Smooth muscle cell (in vitro differentiated cells): ENCODE results near the gene TRIM52. TPM values are rescaled to one million over a fixed set of nuclear protein-coding genes. Genes with fewer than 3 reads are reported as not detected.

Experiments
- DNase-seq: peaks from one replicate; lab custom pipeline; 2025; ENCODE audit not compliant: unreplicated experiment; lab: John Stamatoyannopoulos, UW
- H2AFZ ChIP-seq: fragments of 200-600 bp; sonication (generic); 2 replicates; pipeline ENCODE4 v1.6.0; 2016; ENCODE audit warnings: antibody characterized with exemption, low read depth, mild to moderate bottlenecking
- H3F3A ChIP-seq: fragments of 200-600 bp; sonication (generic); 2 replicates; pipeline ENCODE4 v1.6.0; 2017; ENCODE audit warnings: antibody characterized with exemption, low read depth
- H3K27ac ChIP-seq: fragments of 200-600 bp; sonication (generic); 2 replicates; pipeline ENCODE4 v1.5.1; 2016; ENCODE audit warnings: low read depth, mild to moderate bottlenecking
- H3K27me3 ChIP-seq: fragments of 200-600 bp; sonication (generic); 2 replicates; pipeline ENCODE4 v1.6.1; 2016; ENCODE audit warnings: low read depth, mild to moderate bottlenecking
- H3K36me3 ChIP-seq: fragments of 200-600 bp; sonication (generic); 2 replicates; pipeline ENCODE4 v1.5.1; 2016; ENCODE audit warnings: low read depth
- H3K4me1 ChIP-seq: fragments of 200-600 bp; sonication (generic); 2 replicates; pipeline ENCODE4 v1.5.1; 2016; ENCODE audit warnings: low read depth
- H3K4me2 ChIP-seq: fragments of 200-600 bp; sonication (generic); 2 replicates; pipeline ENCODE4 v1.6.0; 2016; ENCODE audit warnings: mild to moderate bottlenecking
- H3K4me3 ChIP-seq: fragments of 200-600 bp; sonication (generic); 2 replicates; pipeline ENCODE4 v1.5.1; 2016; ENCODE audit warnings: mild to moderate bottlenecking
- H3K79me2 ChIP-seq: fragments of 200-600 bp; sonication (generic); 2 replicates; pipeline ENCODE4 v1.6.0; 2016; ENCODE audit warnings: low read depth, mild to moderate bottlenecking
- H3K9ac ChIP-seq: fragments of 200-600 bp; sonication (generic); 2 replicates; pipeline ENCODE4 v1.6.0; 2016; ENCODE audit warnings: low read depth
- H3K9me3 ChIP-seq: fragments of 200-600 bp; sonication (generic); replicated peaks from 2 replicates; pipeline ENCODE4 v1.5.1; 2016; ENCODE audit warnings: low read depth
- H4K20me1 ChIP-seq: fragments of 200-600 bp; sonication (generic); 2 replicates; pipeline ENCODE4 v1.6.0; 2016; ENCODE audit warnings: low read depth
- CTCF ChIP-seq: fragments of 200-600 bp; sonication (generic); IDR thresholded peaks from 2 replicates; pipeline ENCODE4 v1.5.1; 2017; ENCODE audit warnings: borderline replicate concordance, mild to moderate bottlenecking, antibody characterized with exemption; ENCODE audit not compliant: insufficient read depth, poor library complexity, severe bottlenecking
- WGBS: methylation state at CpG from one replicate; pipeline ENCODE4 v1.1.7; 2016; ENCODE audit warnings: low lambda C conversion rate; 5-methylcytosine and 5-hydroxymethylcytosine counted together
- polyA plus RNA-seq: library from polyadenylated mRNA; unstranded; fragments of >200 nt; fragmentation: Nextera tagmentation; extraction: Ambion mirVana; gene quantifications from 2 replicates; pipeline ENCODE4 v1.2.1, GENCODE V29; 2016
- total RNA-seq: library from RNA; depleted of rRNA; stranded (reverse); fragments of >200 nt; gene quantifications from 2 replicates; pipeline ENCODE4 v1.2.3, GENCODE V29; 2014

Gene TRIM52
- total and polyA plus RNA-seq, 2 experiments from 2014 or later = 3.2 to 5.0 TPM

- Histone ChIP-seq H3F3A (peaks cover 38% of the 10 kb centered on the region), H3K9ac (no peak overlapping the region), H3K4me3 (no peak overlapping the region), H4K20me1 (peaks cover 30% of the 10 kb centered on the region), H3K27me3 (no peaks in the 10 kb centered on the region), H3K79me2 (peaks cover 13% of the 10 kb centered on the region), H3K36me3 (peaks cover 2% of the 10 kb centered on the region), H3K27ac (no peak overlapping the region), H2AFZ (no peak overlapping the region), H3K9me3 (no peaks in the 10 kb centered on the region), H3K4me2 (no peak overlapping the region), H3K4me1 (no peaks in the 10 kb centered on the region)
- WGBS = 96% methylated on average over 18 of the region's 18 CpGs
- DNase-seq = no peak
- TF ChIP-seq CTCF = no peak
Observed at GRCh38 chr5:181232593-181232992, 28.4 kb downstream of the TRIM52 start.

- WGBS = over 99% methylated on average over 7 of the region's 7 CpGs
- H3K36me3 ChIP-seq = no peaks in the 10 kb centered on the region
- no peak overlapping the region for H3K4me2 ChIP-seq
Observed at GRCh38 chr5:181231432-181231831, 29.5 kb downstream of the TRIM52 start.

GRCh38 chr5:181230551-181230950 lies 30.4 kb downstream of the TRIM52 start:
- H3K27me3 ChIP-seq = no peaks in the 10 kb centered on the region
- no peak overlapping the region for H3K9ac ChIP-seq
- no peak for TF ChIP-seq CTCF

More at GRCh38 chr5:181231432-181231831, 29.5 kb downstream of the TRIM52 start:
- Histone ChIP-seq H4K20me1 (peaks cover 18% of the 10 kb centered on the region), H3K4me3 (no peak overlapping the region), H3K9ac (no peak overlapping the region), H2AFZ (no peak overlapping the region), H3K79me2 (peaks cover 24% of the 10 kb centered on the region), H3K27ac (no peak overlapping the region), H3K4me1 (no peaks in the 10 kb centered on the region), H3K27me3 (no peaks in the 10 kb centered on the region), H3K9me3 (no peaks in the 10 kb centered on the region), H3F3A (peaks cover 26% of the 10 kb centered on the region)
- TF ChIP-seq CTCF = no peak
- no peak for DNase-seq

GRCh38 chr5:181229996-181230395 lies 30.9 kb downstream of the TRIM52 start:
- Histone ChIP-seq H3K4me2 (no peak overlapping the region), H3K27ac (no peak overlapping the region), H3K36me3 (no peaks in the 10 kb centered on the region), H3K79me2 (peaks cover 32% of the 10 kb centered on the region), H3K27me3 (no peaks in the 10 kb centered on the region), H3F3A (peaks cover 13% of the 10 kb centered on the region), H3K4me3 (no peak overlapping the region), H4K20me1 (peaks cover 4% of the 10 kb centered on the region), H3K9me3 (no peaks in the 10 kb centered on the region), H3K9ac (no peak overlapping the region), H2AFZ (no peak overlapping the region), H3K4me1 (no peaks in the 10 kb centered on the region)
- TF ChIP-seq CTCF = no peak
- 98% methylated on average over 13 of the region's 13 CpGs for WGBS
- no peak for DNase-seq

More at GRCh38 chr5:181230551-181230950, 30.4 kb downstream of the TRIM52 start:
- Histone ChIP-seq H3K9me3 (no peaks in the 10 kb centered on the region), H3K4me1 (no peaks in the 10 kb centered on the region), H3K79me2 (peaks cover 32% of the 10 kb centered on the region), H3K4me2 (no peak overlapping the region), H3K4me3 (no peak overlapping the region), H3F3A (peaks cover 18% of the 10 kb centered on the region), H4K20me1 (peaks cover 10% of the 10 kb centered on the region), H3K27ac (no peak overlapping the region), H3K36me3 (no peaks in the 10 kb centered on the region), H2AFZ (no peak overlapping the region)
- no peak for DNase-seq
- WGBS = 94% methylated on average over 6 of the region's 6 CpGs
